Transverse colon (tissue), 4 donors: ENCODE data around the gene KCNT2. TPM values are rescaled to one million over a fixed set of nuclear protein-coding genes. Genes with fewer than 3 reads are reported as not detected.
A peak's percentile ranks its signal among the peaks of the same experiment; 100 is the strongest.

Experiments used
- DNase-seq: peaks from one replicate; pipeline ENCODE4 v3.0.0-alpha.2; 2019
- H3K27ac ChIP-seq, 4 donors: fragments of 200-600 bp; sonication (generic); 2 replicates each; pipeline ENCODE4 v1.5.1; 2016 to 2018; ENCODE audit warnings: inconsistent platforms in 4 of 4
- H3K27me3 ChIP-seq: fragments of 200-600 bp; sonication (generic); 2 replicates; pipeline ENCODE4 v1.5.1; 2017; ENCODE audit warnings: inconsistent platforms
- H3K36me3 ChIP-seq, 4 donors: fragments of 200-600 bp; sonication (generic); 2 replicates each; pipeline ENCODE4 v1.5.1; 2017 to 2019; ENCODE audit warnings: inconsistent platforms in 4 of 4
- H3K4me1 ChIP-seq, 4 donors: fragments of 200-600 bp; sonication (generic); 2 replicates each; pipeline ENCODE4 v1.5.1; 2017 to 2020; ENCODE audit warnings: inconsistent platforms in 4 of 4
- H3K4me3 ChIP-seq, 4 donors: fragments of 200-600 bp; sonication (generic); 1 replicate in 1 of 4; 2 replicates in 3 of 4; pipeline versions ENCODE4 v1.5.1 to v1.6.1; 2017 to 2019; ENCODE audit warnings: inconsistent platforms in 4 of 4
- H3K9me3 ChIP-seq, 2 donors: fragments of 200-600 bp; sonication (generic); 2 replicates each; pipeline ENCODE4 v1.5.1; 2017 to 2019; ENCODE audit warnings: inconsistent platforms in 2 of 2
- EP300 ChIP-seq: sonication (generic); formaldehyde crosslinking; IDR thresholded peaks from one replicate; pipeline ENCODE4 v1.6.1; 2017; ENCODE audit warnings: antibody characterized with exemption, low read depth
- POLR2A ChIP-seq: fragments of 450-650 bp; IDR thresholded peaks from one replicate; pipeline ENCODE4 v1.6.1; 2016; ENCODE audit warnings: antibody characterized with exemption, mild to moderate bottlenecking, moderate library complexity
- POLR2AphosphoS5 ChIP-seq, 3 donors: sonication (generic); formaldehyde crosslinking; IDR thresholded peaks; one replicate each; pipeline ENCODE4 v1.6.1; 2016; ENCODE audit warnings: antibody characterized with exemption in 3 of 3
- WGBS, 2 donors: methylation state at CpG; one replicate each; pipeline ENCODE4 v1.1.5; 2018; ENCODE audit warnings: low coverage in 1 of 2; 5-methylcytosine and 5-hydroxymethylcytosine counted together
- in situ Hi-C, 4 donors: fragments of 200-750 bp; cut with MboI; loops; one replicate each; pipeline versions ENCODE4 v1.15.0 to v1.15.1; 2017; ENCODE audit warnings: low sequenced_read_pairs in 3 of 4, low pct_ligation_motif_present in 1 of 4, low pct_unique_long_range_greater_than_20kb in 1 of 4
- intact Hi-C: fragments of 100-400 bp; cut with DNase I; formaldehyde crosslinking; loops from one replicate; pipeline ENCODE4 v1.15.1; 2023; ENCODE audit warnings: low total_unique reads
- total RNA-seq, 4 donors: library from RNA; depleted of rRNA; stranded (reverse); fragments of >200 nt; gene quantifications; one replicate each; pipeline ENCODE4 v1.1.0, GENCODE V29; 2016
- TF ChIP-seq, protein P1 (sequence below), 5 experiments: fragments of 200-600 bp in 3 of 5; fragments of 450-650 bp in 2 of 5; sonication (generic) in 3 of 5; IDR thresholded peaks; 1 replicate in 2 of 5; 2 replicates in 3 of 5; pipeline ENCODE4 v1.5.1; 2016 to 2017; ENCODE audit warnings: antibody characterized with exemption in 5 of 5, inconsistent platforms in 3 of 5, mild to moderate bottlenecking in 2 of 5, moderate library complexity in 1 of 5

Gene KCNT2
- 1 to 10 TPM in 1 of 4 donors, under 1 TPM in 2, not detected in 1; 0.80 to 1.7 (median 0.96) TPM for total RNA-seq

DNA sequence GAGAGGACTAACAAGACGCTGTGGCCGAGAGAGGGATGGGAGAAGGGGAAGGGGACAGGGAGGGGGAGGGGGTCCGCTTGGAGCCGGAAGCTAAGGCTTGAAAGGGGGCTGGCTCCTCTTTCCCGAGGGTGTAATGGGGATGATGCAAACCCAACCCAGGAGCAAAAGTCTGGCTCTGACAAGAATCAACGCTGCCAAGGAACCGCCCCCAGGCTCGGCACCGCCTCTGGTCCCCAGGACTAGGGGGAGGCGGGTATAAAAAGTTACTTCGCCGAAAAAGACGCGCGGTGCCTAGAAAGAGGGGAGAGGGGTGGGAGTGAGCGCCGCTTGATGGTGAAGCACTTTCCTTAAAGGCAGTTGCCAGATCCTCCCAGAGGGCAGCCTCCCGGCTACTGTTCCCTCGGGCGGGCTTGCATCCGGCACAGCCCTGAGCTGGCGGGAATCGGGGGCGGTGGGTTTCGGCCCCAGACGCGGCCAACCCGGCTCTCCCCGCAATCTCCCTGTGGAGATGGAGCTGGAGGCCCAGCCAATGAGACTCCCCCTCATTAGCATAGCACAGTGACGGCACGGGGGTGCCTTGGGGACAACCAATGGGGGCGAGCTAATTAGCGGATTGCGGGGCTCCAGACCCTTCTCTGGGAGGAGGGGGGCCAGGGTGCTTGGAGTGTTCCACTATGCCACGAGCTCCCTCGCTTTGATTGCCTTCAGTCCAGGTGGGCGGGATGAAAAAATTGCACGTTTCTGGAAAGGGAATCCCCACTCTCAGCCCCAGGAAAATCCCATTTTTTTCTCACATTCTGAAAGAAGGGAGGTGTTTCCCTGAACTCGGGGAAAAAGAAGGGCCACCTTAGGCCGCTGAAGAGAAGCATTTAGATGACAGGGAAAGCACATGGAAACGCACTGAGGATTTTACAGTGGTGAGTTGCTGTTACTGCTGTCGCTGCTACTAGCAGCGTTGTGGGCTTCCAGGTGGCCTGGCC is at the start of gene KCNT2:
KCNT2 (minus strand) TSS at position 51 of the 980 bp plus-strand sequence. CDS start 131 bp downstream, outside the sequence.
- TF ChIP-seq POLR2AphosphoS5 (IDR thresholded peaks at IDR 0.05), result no peak
- TF ChIP-seq, protein P1, sequence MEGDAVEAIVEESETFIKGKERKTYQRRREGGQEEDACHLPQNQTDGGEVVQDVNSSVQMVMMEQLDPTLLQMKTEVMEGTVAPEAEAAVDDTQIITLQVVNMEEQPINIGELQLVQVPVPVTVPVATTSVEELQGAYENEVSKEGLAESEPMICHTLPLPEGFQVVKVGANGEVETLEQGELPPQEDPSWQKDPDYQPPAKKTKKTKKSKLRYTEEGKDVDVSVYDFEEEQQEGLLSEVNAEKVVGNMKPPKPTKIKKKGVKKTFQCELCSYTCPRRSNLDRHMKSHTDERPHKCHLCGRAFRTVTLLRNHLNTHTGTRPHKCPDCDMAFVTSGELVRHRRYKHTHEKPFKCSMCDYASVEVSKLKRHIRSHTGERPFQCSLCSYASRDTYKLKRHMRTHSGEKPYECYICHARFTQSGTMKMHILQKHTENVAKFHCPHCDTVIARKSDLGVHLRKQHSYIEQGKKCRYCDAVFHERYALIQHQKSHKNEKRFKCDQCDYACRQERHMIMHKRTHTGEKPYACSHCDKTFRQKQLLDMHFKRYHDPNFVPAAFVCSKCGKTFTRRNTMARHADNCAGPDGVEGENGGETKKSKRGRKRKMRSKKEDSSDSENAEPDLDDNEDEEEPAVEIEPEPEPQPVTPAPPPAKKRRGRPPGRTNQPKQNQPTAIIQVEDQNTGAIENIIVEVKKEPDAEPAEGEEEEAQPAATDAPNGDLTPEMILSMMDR (IDR thresholded peaks at IDR 0.05), result no peak
- no peak for TF ChIP-seq EP300
- TF ChIP-seq POLR2A, result no peak
- Histone ChIP-seq H3K9me3 (no peaks in the 10 kb centered on the region), H3K27ac (peak within 1 kb of the TSS; percentile 62 to 72 (median 68)), H3K36me3 (no peaks in the 10 kb centered on the region), H3K4me3 (peak within 1 kb of the TSS; percentile 22 to 57 (median 40)), H3K27me3 (peaks cover 12% of the 10 kb centered on the region), H3K4me1 (no peaks in the 10 kb centered on the region)
- peak; percentile 31 for DNase-seq
- in situ Hi-C loops (no loop called here), intact Hi-C loops (no loop called here)
- WGBS, 2 donors, result 0 to 10% methylated on average over 2 to 42 of the region's 43 CpGs

DNA sequence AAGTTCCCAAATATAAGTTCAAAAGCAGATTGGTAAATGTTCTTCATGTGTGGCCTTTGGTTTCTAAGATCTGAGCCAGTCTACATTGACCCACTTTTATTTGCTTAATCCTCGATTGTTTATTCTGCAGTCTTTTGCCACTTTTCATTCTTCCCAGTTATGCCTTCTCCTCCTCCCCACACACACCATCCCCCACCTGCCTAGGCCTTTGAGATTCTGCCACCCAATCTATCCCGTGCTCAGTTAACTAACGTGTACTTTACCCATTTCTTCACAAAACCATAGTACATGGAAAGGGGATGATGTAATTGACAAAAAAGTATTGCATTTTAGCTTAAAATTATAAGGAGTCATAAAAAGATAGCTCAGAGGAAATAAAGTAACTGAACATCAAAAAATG is 47.3 kb upstream of the KCNT2 start:
- no peaks in the 10 kb centered on the region for H3K27me3 ChIP-seq
- TF ChIP-seq POLR2A (no peak), POLR2AphosphoS5 (IDR thresholded peaks at IDR 0.05) (no peak), EP300 (no peak)
- TF ChIP-seq, protein P1 (IDR thresholded peaks at IDR 0.05), result no peak
- H3K4me3 ChIP-seq, result no peak overlapping the region
- in situ Hi-C loops, result loop anchor here in 2 of 4 donors (25.0 kb wide), 2 partner anchors 493 to 518 kb away; no protein-coding TSS in a partner anchor
- 65 to 83% methylated on average over 3 of the region's 3 CpGs for WGBS, 2 donors
- H3K4me1 ChIP-seq, result peaks cover 0 to 3% (median 0%) of the 10 kb centered on the region in 4 donors
- H3K9me3 ChIP-seq, result no peaks in the 10 kb centered on the region
- DNase-seq, result no peak
- intact Hi-C loops, result no loop called here
- no peak overlapping the region for H3K27ac ChIP-seq
- no peaks in the 10 kb centered on the region for H3K36me3 ChIP-seq

GRCh38 chr1:196655071-196655470 is 46.8 kb upstream of the KCNT2 start:
- H3K9me3 ChIP-seq, result no peaks in the 10 kb centered on the region
- no peaks in the 10 kb centered on the region for H3K36me3 ChIP-seq
- no peak overlapping the region for H3K4me3 ChIP-seq
- DNase-seq, result no peak
- H3K27me3 ChIP-seq, result no peaks in the 10 kb centered on the region
- H3K27ac ChIP-seq, result no peak overlapping the region
- WGBS, 2 donors, result 64 to 75% methylated on average over 3 of the region's 3 CpGs
- TF ChIP-seq EP300, result no peak
- TF ChIP-seq, protein P1 (IDR thresholded peaks at IDR 0.05), result no peak
- no peak for TF ChIP-seq POLR2AphosphoS5 (IDR thresholded peaks at IDR 0.05)
- no peak for TF ChIP-seq POLR2A
- H3K4me1 ChIP-seq, result peaks cover 0 to 3% (median 0%) of the 10 kb centered on the region in 4 donors
- intact Hi-C loops, result no loop called here
- in situ Hi-C loops, result loop anchor here in 2 of 4 donors (25.0 kb wide), 2 partner anchors 493 to 518 kb away; no protein-coding TSS in a partner anchor

DNA sequence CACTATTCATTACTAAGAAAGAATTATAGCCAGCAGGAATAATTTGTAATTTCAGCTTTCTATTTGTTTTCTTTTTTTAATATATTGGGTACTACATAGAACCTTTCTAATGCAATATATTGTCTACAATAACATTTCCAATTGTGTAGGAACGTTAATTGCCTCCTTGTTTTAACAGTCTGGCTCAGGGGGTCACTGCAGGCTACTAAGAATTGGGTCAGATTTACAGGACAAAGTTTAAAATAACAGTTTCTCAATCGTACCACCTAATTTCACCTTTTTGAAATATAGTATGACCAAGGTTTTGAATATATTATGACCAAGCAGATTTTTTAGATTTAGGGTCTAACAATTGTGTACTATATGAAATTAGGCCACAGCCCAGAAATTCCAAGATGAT is 46.0 kb upstream of the KCNT2 start:
- in situ Hi-C loops, result loop anchor here in 2 of 4 donors (25.0 kb wide), 2 partner anchors 492 to 517 kb away; no protein-coding TSS in a partner anchor
- no peak overlapping the region for H3K4me3 ChIP-seq
- H3K27ac ChIP-seq, result peak overlapping the region in 2 of 4 donors; percentile 4 to 14
- H3K27me3 ChIP-seq, result no peaks in the 10 kb centered on the region
- H3K9me3 ChIP-seq, result no peaks in the 10 kb centered on the region
- DNase-seq, result no peak
- intact Hi-C loops, result no loop called here
- peaks cover 0 to 3% (median 0%) of the 10 kb centered on the region in 4 donors for H3K4me1 ChIP-seq
- no peaks in the 10 kb centered on the region for H3K36me3 ChIP-seq
- TF ChIP-seq, protein P1 (IDR thresholded peaks at IDR 0.05), result no peak
- TF ChIP-seq POLR2AphosphoS5 (IDR thresholded peaks at IDR 0.05), result no peak
- TF ChIP-seq EP300, result no peak
- no peak for TF ChIP-seq POLR2A
- 35 to 44% methylated on average over 2 of the region's 2 CpGs for WGBS, 2 donors
